ENCODE results near the gene GALK2.

The GALK2 gene

GRCh38 chr15:49286649-49287404 lies 116.8 kb downstream of the GALK2 start:
- no peak for DNase-seq

- no peak for DNase-seq
These were observed 117.4 kb downstream of the GALK2 start for GRCh38 chr15:49287481-49287880.

- no peak for DNase-seq
These were observed 118.3 kb downstream of the GALK2 start for GRCh38 chr15:49288391-49288790.

- DNase-seq: no peak
These were observed 120.1 kb downstream of the GALK2 start for GRCh38 chr15:49290191-49290590.

- DNase-seq: no peak
These were observed 123.9 kb downstream of the GALK2 start for GRCh38 chr15:49293941-49294340.

- no peak for DNase-seq
These were observed 126.2 kb downstream of the GALK2 start for GRCh38 chr15:49296258-49296657.

- no peak for DNase-seq
These were observed 127.5 kb downstream of the GALK2 start for GRCh38 chr15:49297584-49297983.

- DNase-seq: no peak
These were observed 130.8 kb downstream of the GALK2 start for GRCh38 chr15:49300856-49301255.

- DNase-seq: no peak
These were observed 131.5 kb downstream of the GALK2 start for GRCh38 chr15:49301562-49301961.

- DNase-seq: no peak
These were observed 133.0 kb downstream of the GALK2 start for GRCh38 chr15:49303003-49303402.

- DNase-seq: no peak
These were observed 136.5 kb downstream of the GALK2 start for GRCh38 chr15:49306551-49306950.

GRCh38 chr15:49308686-49309085 lies 138.6 kb downstream of the GALK2 start:
- DNase-seq: no peak

GRCh38 chr15:49309889-49310288 lies 139.8 kb downstream of the GALK2 start:
- DNase-seq: no peak

GRCh38 chr15:49313650-49314049 lies 143.6 kb downstream of the GALK2 start:
- peak; percentile 81 for DNase-seq

- DNase-seq: no peak
These were observed 144.7 kb downstream of the GALK2 start for GRCh38 chr15:49314716-49315115.

- no peak for DNase-seq
These were observed 145.4 kb downstream of the GALK2 start for GRCh38 chr15:49315391-49315823.

GRCh38 chr15:49320351-49320750 lies 150.3 kb downstream of the GALK2 start:
- no peak for DNase-seq

- peak; percentile 25 for DNase-seq
These were observed 153.2 kb downstream of the GALK2 start for GRCh38 chr15:49323207-49323606.

GRCh38 chr15:49327927-49328326 lies 157.9 kb downstream of the GALK2 start:
- no peak for DNase-seq

GRCh38 chr15:49328941-49329340 lies 158.9 kb downstream of the GALK2 start:
- no peak for DNase-seq

- peak; percentile 17 for DNase-seq
These were observed 160.1 kb downstream of the GALK2 start for GRCh38 chr15:49330166-49330565.

GRCh38 chr15:49331442-49331841 lies 161.4 kb downstream of the GALK2 start:
- DNase-seq: no peak

GRCh38 chr15:49331951-49332350 lies 161.9 kb downstream of the GALK2 start:
- no peak for DNase-seq

- DNase-seq: no peak
These were observed 169.6 kb downstream of the GALK2 start for GRCh38 chr15:49339656-49340055.

GRCh38 chr15:49343546-49343945 lies 173.5 kb downstream of the GALK2 start:
- no peak for DNase-seq

Data from fibroblast of skin of abdomen (primary cell).